Stimulated activated CD8-positive, alpha-beta memory T cell treated with anti-CD3 and anti-CD28 coated beads, Interleukin-15, amount 100 ng/mL, for 4 hours (primary cell): ENCODE measurements around the gene WDR5B.
"Not testable (repeated sequence)": the region's sequence is repeated elsewhere in the genome, so short reads cannot be mapped to it uniquely, and the experiment has no call there.

Experiments
- DNase-seq, 2 donors: peaks; one replicate each; pipeline ENCODE4 v3.0.0-alpha.2; 2020; ENCODE audit warnings: low read depth in 2 of 2

WDR5B gene

GRCh38 chr3:122415762-122416654, at the start of gene WDR5B:
Gene WDR5B (minus strand): TSS chr3:122416062. CDS start chr3:122415528, 534 bp downstream.
- peak; percentile 93 to 96 for DNase-seq

- DNase-seq, result no peak
These were observed 48.8 kb upstream of the WDR5B start for GRCh38 chr3:122464659-122465058.

GRCh38 chr3:122462406-122462805, 46.5 kb upstream of the WDR5B start:
- no peak for DNase-seq

- no peak for DNase-seq
These were observed 45.9 kb upstream of the WDR5B start for GRCh38 chr3:122461806-122462205.

- no peak for DNase-seq
These were observed 43.1 kb upstream of the WDR5B start for GRCh38 chr3:122458992-122459391.

- DNase-seq, result no peak
These were observed 41.8 kb upstream of the WDR5B start for GRCh38 chr3:122457706-122458105.

- DNase-seq, result no peak
These were observed 40.2 kb upstream of the WDR5B start for GRCh38 chr3:122456074-122456473.

- no peak for DNase-seq
These were observed 35.5 kb upstream of the WDR5B start for GRCh38 chr3:122451371-122451770.

- DNase-seq, result not testable (repeated sequence)
These were observed 32.4 kb upstream of the WDR5B start for GRCh38 chr3:122448218-122448617.

- not testable (repeated sequence) for DNase-seq
These were observed 28.6 kb upstream of the WDR5B start for GRCh38 chr3:122444491-122444887.

- not testable (repeated sequence) for DNase-seq
These were observed 28.1 kb upstream of the WDR5B start for GRCh38 chr3:122443762-122444490.

GRCh38 chr3:122443090-122443489, 27.2 kb upstream of the WDR5B start:
- no peak for DNase-seq

- DNase-seq, result no peak
These were observed 20.1 kb upstream of the WDR5B start for GRCh38 chr3:122435950-122436349.

GRCh38 chr3:122430371-122430770, 14.5 kb upstream of the WDR5B start:
- DNase-seq, result no peak

GRCh38 chr3:122427857-122428471, 12.1 kb upstream of the WDR5B start:
- no peak for DNase-seq

GRCh38 chr3:122421836-122422235, 6.0 kb upstream of the WDR5B start:
- no peak for DNase-seq

GRCh38 chr3:122421101-122421500, 5.2 kb upstream of the WDR5B start:
- no peak for DNase-seq

GRCh38 chr3:122416966-122417365, 1.1 kb upstream of the WDR5B start:
- no peak for DNase-seq

GRCh38 chr3:122415104-122415744, 638 bp downstream of the WDR5B start:
- DNase-seq, result no peak

GRCh38 chr3:122414391-122414790, 1.5 kb downstream of the WDR5B start:
- no peak for DNase-seq

- no peak for DNase-seq
These were observed 5.2 kb downstream of the WDR5B start for GRCh38 chr3:122410639-122411038.

GRCh38 chr3:122410111-122410510, 5.8 kb downstream of the WDR5B start:
- no peak for DNase-seq
